ENCODE results near the gene ANO3. TPM values are rescaled to one million over a fixed set of nuclear protein-coding genes. Genes with fewer than 3 reads are reported as not detected.

The ANO3 gene
- total RNA-seq, 3 donors from 2014 or later (not counting 1 experiment from before 2014, with no cell fraction given), result not detected

DNA sequence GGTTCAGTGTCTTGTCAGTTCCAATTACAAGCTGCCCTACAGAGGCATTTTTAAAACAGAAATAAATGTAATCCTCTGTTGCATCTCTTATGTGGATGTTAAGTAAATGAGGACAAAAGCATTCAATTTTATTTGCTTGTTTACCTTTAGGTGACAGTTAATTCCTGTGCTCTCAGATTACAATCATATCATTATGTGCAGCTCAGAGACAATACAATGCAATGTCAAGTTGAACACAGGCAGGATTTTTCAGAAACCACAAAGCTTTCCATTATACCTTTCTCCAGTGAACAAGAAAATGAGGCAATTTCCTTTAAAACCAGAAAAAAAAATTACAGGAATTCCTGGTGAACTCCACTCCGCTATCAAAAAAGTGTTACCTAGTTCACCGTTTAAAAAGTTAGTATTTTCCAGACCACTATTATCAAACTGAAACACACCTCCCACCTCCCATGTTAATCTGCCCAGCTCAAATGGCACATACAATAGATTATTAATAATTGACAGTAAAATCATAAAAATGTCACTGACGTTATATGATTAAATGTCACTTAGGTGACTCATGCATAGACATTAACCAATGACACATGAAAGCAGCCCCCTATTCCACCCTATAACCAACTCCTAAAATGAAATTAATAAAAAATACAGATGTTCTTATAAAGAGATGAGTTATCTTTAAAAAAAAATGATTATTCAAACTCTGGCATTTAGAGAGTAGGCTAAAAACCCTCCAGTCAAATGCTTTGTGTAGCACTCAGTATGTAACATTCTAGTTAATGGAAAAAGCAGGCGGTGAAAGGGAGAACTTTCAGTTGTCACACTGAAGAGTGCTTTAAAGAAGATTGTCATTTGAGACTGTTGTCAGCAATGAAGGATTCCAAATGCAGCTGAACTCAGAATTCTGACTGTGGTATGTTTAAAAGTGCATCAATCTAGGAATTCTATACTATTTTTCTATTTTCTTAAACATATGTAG lies 141.6 kb downstream of the ANO3 start:
- H3K36me3 Mint-ChIP-seq, result no peaks in the 10 kb centered on the region
- Histone ChIP-seq H3K4me1 (ENCODE audit: control insufficient read depth, insufficient read depth, low read length) (no peaks in the 10 kb centered on the region), H3K9me3 (ENCODE audit: control insufficient read depth, insufficient read depth, low read length) (no peaks in the 10 kb centered on the region), H3K27ac (ENCODE audit: low read length) (no peak overlapping the region), H3K36me3 (ENCODE audit: control insufficient read depth, insufficient read depth, low read length) (no peaks in the 10 kb centered on the region), H3K4me3 (ENCODE audit: low read length) (no peak overlapping the region), H3K27me3 (ENCODE audit: control insufficient read depth, insufficient read depth, low read length) (no peaks in the 10 kb centered on the region)
- H3K9me3 Mint-ChIP-seq, result no peaks in the 10 kb centered on the region
- H3K27ac Mint-ChIP-seq, result no peak overlapping the region
- ATAC-seq, result no peak
- 58% methylated on average over 3 of the region's 4 CpGs for WGBS (ENCODE audit: insufficient coverage)
- no peaks in the 10 kb centered on the region for H3K4me1 Mint-ChIP-seq
- H3K4me3 Mint-ChIP-seq, result no peak overlapping the region
- intact Hi-C loops (cut with micrococcal nuclease), result no loop called here
- no peak for DNase-seq
- no peaks in the 10 kb centered on the region for H3K27me3 Mint-ChIP-seq (ENCODE audit: low read depth in 2 of 2)
- TF ChIP-seq, protein P1, sequence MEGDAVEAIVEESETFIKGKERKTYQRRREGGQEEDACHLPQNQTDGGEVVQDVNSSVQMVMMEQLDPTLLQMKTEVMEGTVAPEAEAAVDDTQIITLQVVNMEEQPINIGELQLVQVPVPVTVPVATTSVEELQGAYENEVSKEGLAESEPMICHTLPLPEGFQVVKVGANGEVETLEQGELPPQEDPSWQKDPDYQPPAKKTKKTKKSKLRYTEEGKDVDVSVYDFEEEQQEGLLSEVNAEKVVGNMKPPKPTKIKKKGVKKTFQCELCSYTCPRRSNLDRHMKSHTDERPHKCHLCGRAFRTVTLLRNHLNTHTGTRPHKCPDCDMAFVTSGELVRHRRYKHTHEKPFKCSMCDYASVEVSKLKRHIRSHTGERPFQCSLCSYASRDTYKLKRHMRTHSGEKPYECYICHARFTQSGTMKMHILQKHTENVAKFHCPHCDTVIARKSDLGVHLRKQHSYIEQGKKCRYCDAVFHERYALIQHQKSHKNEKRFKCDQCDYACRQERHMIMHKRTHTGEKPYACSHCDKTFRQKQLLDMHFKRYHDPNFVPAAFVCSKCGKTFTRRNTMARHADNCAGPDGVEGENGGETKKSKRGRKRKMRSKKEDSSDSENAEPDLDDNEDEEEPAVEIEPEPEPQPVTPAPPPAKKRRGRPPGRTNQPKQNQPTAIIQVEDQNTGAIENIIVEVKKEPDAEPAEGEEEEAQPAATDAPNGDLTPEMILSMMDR (IDR thresholded peaks at IDR 0.05), result no peak

DNA sequence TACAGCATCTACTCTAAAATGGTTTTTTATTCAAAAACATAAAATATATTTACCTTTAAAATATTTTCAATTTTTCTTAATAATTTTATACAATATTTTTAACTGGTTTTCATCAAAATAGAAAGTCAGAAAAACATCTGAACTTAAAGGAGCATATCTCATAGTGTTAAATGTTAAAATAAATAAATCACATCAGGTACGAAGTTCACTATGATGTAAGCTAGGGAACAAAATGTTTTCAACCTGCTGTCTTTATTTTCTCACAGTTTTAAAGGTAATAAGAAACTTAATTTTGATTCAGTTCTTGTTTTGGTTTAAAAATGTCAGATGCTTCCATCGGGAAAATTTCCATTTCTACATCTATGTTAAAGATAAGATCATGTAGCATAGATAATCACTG lies 142.5 kb downstream of the ANO3 start:
- Histone ChIP-seq H3K36me3 (ENCODE audit: control insufficient read depth, insufficient read depth, low read length) (no peaks in the 10 kb centered on the region), H3K9me3 (ENCODE audit: control insufficient read depth, insufficient read depth, low read length) (no peaks in the 10 kb centered on the region), H3K4me3 (ENCODE audit: low read length) (no peak overlapping the region), H3K27ac (ENCODE audit: low read length) (no peak overlapping the region), H3K27me3 (ENCODE audit: control insufficient read depth, insufficient read depth, low read length) (no peaks in the 10 kb centered on the region), H3K4me1 (ENCODE audit: control insufficient read depth, insufficient read depth, low read length) (no peaks in the 10 kb centered on the region)
- Mint-ChIP-seq H3K9me3 (peaks cover 0 to 2% of the 10 kb centered on the region in 2 donors), H3K4me1 (no peaks in the 10 kb centered on the region), H3K27ac (no peak overlapping the region), H3K36me3 (no peaks in the 10 kb centered on the region), H3K27me3 (ENCODE audit: low read depth in 2 of 2) (no peaks in the 10 kb centered on the region), H3K4me3 (no peak overlapping the region)
- TF ChIP-seq, protein P1 (IDR thresholded peaks at IDR 0.05), result no peak
- intact Hi-C loops (cut with micrococcal nuclease), result no loop called here
- DNase-seq (no peak), ATAC-seq (no peak)
- WGBS (ENCODE audit: insufficient coverage), result no CpG with 5 or more reads among the region's 2 CpGs

DNA sequence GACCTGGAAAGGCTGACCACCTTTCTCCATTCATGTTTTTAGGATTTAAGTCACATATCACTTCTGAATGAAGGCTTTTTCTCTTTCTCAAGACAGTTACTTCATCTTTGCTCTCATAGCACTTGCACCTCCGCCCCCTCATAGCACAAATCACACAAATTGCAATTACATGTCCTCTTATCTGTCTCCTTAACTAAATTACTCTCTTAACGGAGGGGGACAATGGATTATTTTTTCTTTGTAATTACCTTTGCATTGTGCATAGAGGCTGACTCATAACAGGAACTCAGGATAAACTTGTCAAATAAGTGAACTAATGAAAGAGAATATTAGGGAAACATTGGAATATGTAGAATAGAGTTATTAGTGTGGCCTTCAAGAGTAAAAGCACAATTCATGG lies 145.5 kb downstream of the ANO3 start:
- Mint-ChIP-seq H3K4me3 (no peak overlapping the region), H3K27ac (no peak overlapping the region), H3K9me3 (peaks cover 3 to 6% of the 10 kb centered on the region in 2 donors), H3K27me3 (ENCODE audit: low read depth in 2 of 2) (no peaks in the 10 kb centered on the region), H3K36me3 (no peaks in the 10 kb centered on the region), H3K4me1 (no peaks in the 10 kb centered on the region)
- intact Hi-C loops (cut with micrococcal nuclease), result no loop called here
- no peaks in the 10 kb centered on the region for H3K27me3 ChIP-seq (ENCODE audit: control insufficient read depth, insufficient read depth, low read length)
- ATAC-seq (no peak), DNase-seq (no peak)
- no peaks in the 10 kb centered on the region for H3K4me1 ChIP-seq (ENCODE audit: control insufficient read depth, insufficient read depth, low read length)
- WGBS (ENCODE audit: insufficient coverage), result 50% methylated on average over 2 of the region's 2 CpGs
- TF ChIP-seq, protein P1 (IDR thresholded peaks at IDR 0.05), result no peak
- H3K9me3 ChIP-seq (ENCODE audit: control insufficient read depth, insufficient read depth, low read length), result no peaks in the 10 kb centered on the region
- no peak overlapping the region for H3K4me3 ChIP-seq (ENCODE audit: low read length)
- H3K36me3 ChIP-seq (ENCODE audit: control insufficient read depth, insufficient read depth, low read length), result no peaks in the 10 kb centered on the region
- H3K27ac ChIP-seq (ENCODE audit: low read length), result no peak overlapping the region

Measured in natural killer cell (primary cell).